HEK293 (cell line): ENCODE data around the gene ARHGAP8.

Experiments
- CTCF ChIA-PET: fragments of 350-600 bp; formaldehyde crosslinking; extraction: SDS; loops from one replicate; lab custom pipeline; 2021; ENCODE audit warnings: antibody characterized with exemption; lab: Yijun Ruan, JAX
- POLR2A ChIA-PET: fragments of 300-600 bp; formaldehyde crosslinking; extraction: SDS; loops from one replicate; lab custom pipeline; 2020; ENCODE audit warnings: antibody characterized with exemption, inconsistent platforms; lab: Yijun Ruan, JAX
- H3K27ac ChIP-seq: fragments of 200-500 bp; sonication (Bioruptor generic); 2 replicates; pipeline ENCODE4 v1.5.1; 2014; ENCODE audit warnings: low read depth, low read length, control low read depth, inconsistent platforms; ENCODE audit errors: extremely low read depth
- H3K36me3 ChIP-seq, 2 experiments: fragments of 200-500 bp in 1 of 2; sonication (Bioruptor generic) in 1 of 2; 1 replicate in 1 of 2; 2 replicates in 1 of 2; pipeline ENCODE4 v1.5.1; 2014 to 2017; ENCODE audit warnings: inconsistent platforms in 2 of 2, low read length in 2 of 2; ENCODE audit not compliant: control insufficient read depth in 2 of 2, insufficient read depth in 1 of 2
- H3K4me1 ChIP-seq: fragments of 200-500 bp; sonication (Bioruptor generic); 2 replicates; pipeline ENCODE4 v1.5.1; 2014; ENCODE audit warnings: mild to moderate bottlenecking, low read length, inconsistent platforms; ENCODE audit not compliant: control insufficient read depth, insufficient read depth
- H3K4me3 ChIP-seq: 2 replicates; pipeline ENCODE4 v1.5.1; 2011; ENCODE audit warnings: low read depth, mild to moderate bottlenecking, control low read depth, low read length, moderate library complexity
- H3K9me3 ChIP-seq: fragments of 200-500 bp; sonication (Bioruptor generic); 2 replicates; pipeline ENCODE4 v1.5.1; 2014; ENCODE audit warnings: low read depth, low read length, inconsistent platforms; ENCODE audit not compliant: control insufficient read depth, insufficient read depth
- EGR2 ChIP-seq: fragments of 450-650 bp; formaldehyde crosslinking; IDR thresholded peaks from 2 replicates; pipeline ENCODE4 v1.5.1; 2016; ENCODE audit warnings: low read depth, missing biosample characterization, missing genetic modification characterization
- KLF1 ChIP-seq: fragments of 450-650 bp; formaldehyde crosslinking; IDR thresholded peaks from 2 replicates; pipeline ENCODE4 v1.5.1; 2016; ENCODE audit warnings: missing biosample characterization, missing genetic modification characterization
- OVOL3 ChIP-seq: fragments of 450-650 bp; formaldehyde crosslinking; IDR thresholded peaks from 2 replicates; pipeline ENCODE4 v1.5.1; 2016; ENCODE audit warnings: missing biosample characterization, missing genetic modification characterization
- PRDM1 ChIP-seq: fragments of 450-650 bp; formaldehyde crosslinking; IDR thresholded peaks from 2 replicates; pipeline ENCODE4; 2016; ENCODE audit warnings: missing biosample characterization, missing genetic modification characterization
- SCRT2 ChIP-seq: fragments of 450-650 bp; formaldehyde crosslinking; IDR thresholded peaks from 2 replicates; pipeline ENCODE4 v1.5.1; 2016; ENCODE audit warnings: missing biosample characterization, missing genetic modification characterization
- SP7 ChIP-seq: fragments of 450-650 bp; formaldehyde crosslinking; IDR thresholded peaks from 2 replicates; pipeline ENCODE4 v1.5.1; 2016; ENCODE audit warnings: missing biosample characterization, missing genetic modification characterization
- ZFP3 ChIP-seq: fragments of 450-650 bp; formaldehyde crosslinking; IDR thresholded peaks from 2 replicates; pipeline ENCODE4 v1.5.1; 2016; ENCODE audit warnings: low read depth, missing biosample characterization, missing genetic modification characterization
- ZFP41 ChIP-seq: fragments of 450-650 bp; formaldehyde crosslinking; IDR thresholded peaks from 2 replicates; pipeline ENCODE4 v1.5.1; 2016; ENCODE audit warnings: missing biosample characterization, missing genetic modification characterization, borderline replicate concordance
- ZIC2 ChIP-seq: fragments of 450-650 bp; formaldehyde crosslinking; IDR thresholded peaks from 2 replicates; pipeline ENCODE4 v1.5.1; 2016; ENCODE audit warnings: missing biosample characterization, missing genetic modification characterization
- ZNF174 ChIP-seq: fragments of 450-650 bp; formaldehyde crosslinking; IDR thresholded peaks from 2 replicates; pipeline ENCODE4 v1.5.0; 2017; ENCODE audit warnings: missing biosample characterization, mild to moderate bottlenecking, missing genetic modification characterization
- ZNF19 ChIP-seq: fragments of 450-650 bp; formaldehyde crosslinking; IDR thresholded peaks from 2 replicates; pipeline ENCODE4; 2016; ENCODE audit warnings: missing biosample characterization, missing genetic modification characterization, low read depth
- ZNF324 ChIP-seq: fragments of 450-650 bp; formaldehyde crosslinking; IDR thresholded peaks from 2 replicates; pipeline ENCODE4 v1.5.1; 2016; ENCODE audit warnings: missing biosample characterization, missing genetic modification characterization
- ZNF335 ChIP-seq: fragments of 450-650 bp; formaldehyde crosslinking; conservative IDR thresholded peaks from 2 replicates; pipeline ENCODE4 v1.5.1; 2016; ENCODE audit warnings: missing biosample characterization, missing genetic modification characterization
- ZNF341 ChIP-seq: fragments of 450-650 bp; formaldehyde crosslinking; IDR thresholded peaks from 2 replicates; pipeline ENCODE4; 2016; ENCODE audit warnings: low read depth, missing biosample characterization, missing genetic modification characterization
- ZNF585B ChIP-seq: fragments of 450-650 bp; formaldehyde crosslinking; IDR thresholded peaks from 2 replicates; pipeline ENCODE4 v1.5.1; 2016; ENCODE audit warnings: missing biosample characterization, missing genetic modification characterization
- ZNF654 ChIP-seq: fragments of 450-650 bp; formaldehyde crosslinking; IDR thresholded peaks from 2 replicates; pipeline ENCODE4 v1.5.1; 2016; ENCODE audit warnings: low read depth, missing biosample characterization, missing genetic modification characterization
- ZNF768 ChIP-seq: fragments of 450-650 bp; formaldehyde crosslinking; IDR thresholded peaks from 2 replicates; pipeline ENCODE4 v1.5.1; 2018; ENCODE audit warnings: missing biosample characterization, mild to moderate bottlenecking, missing genetic modification characterization
- ZNF785 ChIP-seq: fragments of 450-650 bp; formaldehyde crosslinking; IDR thresholded peaks from 2 replicates; pipeline ENCODE4 v1.5.1; 2016; ENCODE audit warnings: missing biosample characterization, missing genetic modification characterization
- ZSCAN16 ChIP-seq: fragments of 450-650 bp; formaldehyde crosslinking; IDR thresholded peaks from 2 replicates; pipeline ENCODE4 v1.5.1; 2016; ENCODE audit warnings: missing biosample characterization, missing genetic modification characterization
- ZSCAN23 ChIP-seq: fragments of 450-650 bp; formaldehyde crosslinking; IDR thresholded peaks from 2 replicates; pipeline ENCODE4 v1.5.1; 2016; ENCODE audit warnings: missing biosample characterization, missing genetic modification characterization
- TF ChIP-seq, protein P1 (sequence below): IDR thresholded peaks from 2 replicates; pipeline ENCODE4 v1.6.1; 2011; ENCODE audit warnings: mild to moderate bottlenecking, low read depth, low read length, borderline replicate concordance
- TF ChIP-seq, protein P2 (sequence below): fragments of 450-650 bp; formaldehyde crosslinking; conservative IDR thresholded peaks from 2 replicates; pipeline ENCODE4 v1.5.1; 2016; ENCODE audit warnings: low read depth, missing biosample characterization, missing genetic modification characterization
- TF ChIP-seq, protein P3 (sequence below): fragments of 450-650 bp; formaldehyde crosslinking; optimal IDR thresholded peaks from 2 replicates; pipeline ENCODE3; 2016; ENCODE audit warnings: missing biosample characterization, mild to moderate bottlenecking, missing genetic modification characterization
- TF ChIP-seq, protein P4 (sequence below): fragments of 450-650 bp; formaldehyde crosslinking; IDR thresholded peaks from 2 replicates; pipeline ENCODE4 v1.5.1; 2016; ENCODE audit warnings: missing biosample characterization, missing genetic modification characterization
- TF ChIP-seq, protein P5 (sequence below): fragments of 450-650 bp; formaldehyde crosslinking; IDR thresholded peaks from 2 replicates; pipeline ENCODE4 v1.5.1; 2016; ENCODE audit warnings: missing biosample characterization, missing genetic modification characterization, borderline replicate concordance
- TF ChIP-seq, protein P6 (sequence below): fragments of 450-650 bp; formaldehyde crosslinking; IDR thresholded peaks from 2 replicates; pipeline ENCODE4 v1.5.1; 2016; ENCODE audit warnings: missing biosample characterization, missing genetic modification characterization

The ARHGAP8 gene

DNA sequence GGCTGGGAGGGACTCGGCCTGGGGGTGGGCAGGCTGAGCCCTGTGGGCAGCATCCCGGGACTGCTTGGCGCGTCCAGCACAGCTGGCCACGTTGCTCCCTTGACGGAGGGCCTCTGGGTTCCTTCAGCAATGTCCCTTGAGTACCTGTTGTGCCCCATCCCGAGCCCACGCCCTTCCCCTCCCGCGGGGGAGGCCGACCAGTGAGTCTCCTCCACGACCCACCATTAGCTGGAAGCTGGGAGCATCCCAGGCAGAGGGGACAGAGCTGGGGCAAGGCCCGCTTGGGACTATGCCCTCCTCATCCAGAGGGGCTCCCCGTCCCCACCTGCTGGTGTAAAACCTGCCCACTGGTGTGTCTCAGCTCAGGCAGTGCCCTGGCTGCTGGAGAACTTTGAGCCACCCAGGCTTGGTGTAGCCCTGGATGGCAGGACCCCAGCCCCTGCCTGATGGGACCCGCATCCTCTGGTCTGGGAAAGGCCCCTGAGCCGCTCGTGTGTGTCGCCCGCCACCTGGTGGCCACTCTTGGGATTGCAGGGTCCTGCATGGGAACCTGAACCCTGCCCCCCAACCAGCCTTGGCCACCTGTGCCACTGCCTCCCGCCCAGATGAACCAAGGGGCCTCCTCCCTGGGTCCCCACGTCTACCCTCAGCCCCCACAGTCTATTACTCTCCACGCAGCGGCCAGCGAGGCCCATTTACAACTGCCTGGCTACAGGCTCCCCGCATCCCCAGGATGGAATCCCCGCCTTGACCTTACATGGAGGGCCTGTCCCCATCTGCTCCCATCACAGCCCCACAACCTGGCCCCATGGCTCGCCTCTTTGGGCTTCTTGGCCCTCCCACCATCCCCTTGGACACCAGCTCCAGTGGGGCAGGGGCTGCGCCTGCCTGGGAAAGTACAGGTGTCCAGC is 16.6 kb upstream of the ARHGAP8 start:
- ChIA-PET CTCF (interaction anchor here (0.6 to 5.1 kb wide), 24 partner anchors 8 to 833 kb away, joined by 3 to 70 read pairs (median 5); no protein-coding TSS in a partner anchor), POLR2A (interaction anchor here (0.6 to 1.6 kb wide), 2 partner anchors 43 to 47 kb away, joined by 3 read pairs; no protein-coding TSS in a partner anchor)
- Histone ChIP-seq H3K27ac (no peak overlapping the region), H3K4me3 (no peak overlapping the region), H3K36me3 (peaks cover 0 to 9% of the 10 kb centered on the region in 2 experiments; a peak in 1 of 3 replicates), H3K9me3 (no peaks in the 10 kb centered on the region), H3K4me1 (no peaks in the 10 kb centered on the region)
- TF ChIP-seq, protein P1, sequence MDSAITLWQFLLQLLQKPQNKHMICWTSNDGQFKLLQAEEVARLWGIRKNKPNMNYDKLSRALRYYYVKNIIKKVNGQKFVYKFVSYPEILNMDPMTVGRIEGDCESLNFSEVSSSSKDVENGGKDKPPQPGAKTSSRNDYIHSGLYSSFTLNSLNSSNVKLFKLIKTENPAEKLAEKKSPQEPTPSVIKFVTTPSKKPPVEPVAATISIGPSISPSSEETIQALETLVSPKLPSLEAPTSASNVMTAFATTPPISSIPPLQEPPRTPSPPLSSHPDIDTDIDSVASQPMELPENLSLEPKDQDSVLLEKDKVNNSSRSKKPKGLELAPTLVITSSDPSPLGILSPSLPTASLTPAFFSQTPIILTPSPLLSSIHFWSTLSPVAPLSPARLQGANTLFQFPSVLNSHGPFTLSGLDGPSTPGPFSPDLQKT: no peak
- TF ChIP-seq ZNF19 (tag by site-specific recombination) (no peak), PRDM1 (tag by site-specific recombination) (no peak), ZNF174 (tag by site-specific recombination) (no peak), ZNF585B (tag by site-specific recombination) (no peak), ZNF341 (tag by site-specific recombination) (no peak), SP7 (tag by site-specific recombination) (no peak), ZNF785 (no peak), ZFP3 (no peak), ZNF335 (no peak; the same call in 1 of the 2 replicates), ZSCAN23 (tag by site-specific recombination) (no peak), ZNF768 (tag by site-specific recombination) (no peak), KLF1 (tag by site-specific recombination) (no peak), OVOL3 (tag by site-specific recombination) (no peak), ZNF324 (tag by site-specific recombination) (no peak), ZIC2 (tag by site-specific recombination) (no peak), ZNF654 (tag by site-specific recombination) (peak; percentile 76), SCRT2 (peak; percentile 86), EGR2 (tag by site-specific recombination) (0 out of 2 replicates have a peak, but pooled peaks have one; percentile 3), ZSCAN16 (tag by site-specific recombination) (no peak), ZFP41 (tag by site-specific recombination) (no peak)
- TF ChIP-seq, protein P2, sequence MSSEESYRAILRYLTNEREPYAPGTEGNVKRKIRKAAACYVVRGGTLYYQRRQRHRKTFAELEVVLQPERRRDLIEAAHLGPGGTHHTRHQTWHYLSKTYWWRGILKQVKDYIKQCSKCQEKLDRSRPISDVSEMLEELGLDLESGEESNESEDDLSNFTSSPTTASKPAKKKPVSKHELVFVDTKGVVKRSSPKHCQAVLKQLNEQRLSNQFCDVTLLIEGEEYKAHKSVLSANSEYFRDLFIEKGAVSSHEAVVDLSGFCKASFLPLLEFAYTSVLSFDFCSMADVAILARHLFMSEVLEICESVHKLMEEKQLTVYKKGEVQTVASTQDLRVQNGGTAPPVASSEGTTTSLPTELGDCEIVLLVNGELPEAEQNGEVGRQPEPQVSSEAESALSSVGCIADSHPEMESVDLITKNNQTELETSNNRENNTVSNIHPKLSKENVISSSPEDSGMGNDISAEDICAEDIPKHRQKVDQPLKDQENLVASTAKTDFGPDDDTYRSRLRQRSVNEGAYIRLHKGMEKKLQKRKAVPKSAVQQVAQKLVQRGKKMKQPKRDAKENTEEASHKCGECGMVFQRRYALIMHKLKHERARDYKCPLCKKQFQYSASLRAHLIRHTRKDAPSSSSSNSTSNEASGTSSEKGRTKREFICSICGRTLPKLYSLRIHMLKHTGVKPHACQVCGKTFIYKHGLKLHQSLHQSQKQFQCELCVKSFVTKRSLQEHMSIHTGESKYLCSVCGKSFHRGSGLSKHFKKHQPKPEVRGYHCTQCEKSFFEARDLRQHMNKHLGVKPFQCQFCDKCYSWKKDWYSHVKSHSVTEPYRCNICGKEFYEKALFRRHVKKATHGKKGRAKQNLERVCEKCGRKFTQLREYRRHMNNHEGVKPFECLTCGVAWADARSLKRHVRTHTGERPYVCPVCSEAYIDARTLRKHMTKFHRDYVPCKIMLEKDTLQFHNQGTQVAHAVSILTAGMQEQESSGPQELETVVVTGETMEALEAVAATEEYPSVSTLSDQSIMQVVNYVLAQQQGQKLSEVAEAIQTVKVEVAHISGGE (tag by site-specific recombination): no peak
- TF ChIP-seq, protein P3, sequence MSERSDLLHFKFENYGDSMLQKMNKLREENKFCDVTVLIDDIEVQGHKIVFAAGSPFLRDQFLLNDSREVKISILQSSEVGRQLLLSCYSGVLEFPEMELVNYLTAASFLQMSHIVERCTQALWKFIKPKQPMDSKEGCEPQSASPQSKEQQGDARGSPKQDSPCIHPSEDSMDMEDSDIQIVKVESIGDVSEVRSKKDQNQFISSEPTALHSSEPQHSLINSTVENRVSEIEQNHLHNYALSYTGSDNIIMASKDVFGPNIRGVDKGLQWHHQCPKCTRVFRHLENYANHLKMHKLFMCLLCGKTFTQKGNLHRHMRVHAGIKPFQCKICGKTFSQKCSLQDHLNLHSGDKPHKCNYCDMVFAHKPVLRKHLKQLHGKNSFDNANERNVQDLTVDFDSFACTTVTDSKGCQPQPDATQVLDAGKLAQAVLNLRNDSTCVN: no peak
- TF ChIP-seq, protein P4, sequence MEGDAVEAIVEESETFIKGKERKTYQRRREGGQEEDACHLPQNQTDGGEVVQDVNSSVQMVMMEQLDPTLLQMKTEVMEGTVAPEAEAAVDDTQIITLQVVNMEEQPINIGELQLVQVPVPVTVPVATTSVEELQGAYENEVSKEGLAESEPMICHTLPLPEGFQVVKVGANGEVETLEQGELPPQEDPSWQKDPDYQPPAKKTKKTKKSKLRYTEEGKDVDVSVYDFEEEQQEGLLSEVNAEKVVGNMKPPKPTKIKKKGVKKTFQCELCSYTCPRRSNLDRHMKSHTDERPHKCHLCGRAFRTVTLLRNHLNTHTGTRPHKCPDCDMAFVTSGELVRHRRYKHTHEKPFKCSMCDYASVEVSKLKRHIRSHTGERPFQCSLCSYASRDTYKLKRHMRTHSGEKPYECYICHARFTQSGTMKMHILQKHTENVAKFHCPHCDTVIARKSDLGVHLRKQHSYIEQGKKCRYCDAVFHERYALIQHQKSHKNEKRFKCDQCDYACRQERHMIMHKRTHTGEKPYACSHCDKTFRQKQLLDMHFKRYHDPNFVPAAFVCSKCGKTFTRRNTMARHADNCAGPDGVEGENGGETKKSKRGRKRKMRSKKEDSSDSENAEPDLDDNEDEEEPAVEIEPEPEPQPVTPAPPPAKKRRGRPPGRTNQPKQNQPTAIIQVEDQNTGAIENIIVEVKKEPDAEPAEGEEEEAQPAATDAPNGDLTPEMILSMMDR: peak; percentile 97
- TF ChIP-seq, protein P5, sequence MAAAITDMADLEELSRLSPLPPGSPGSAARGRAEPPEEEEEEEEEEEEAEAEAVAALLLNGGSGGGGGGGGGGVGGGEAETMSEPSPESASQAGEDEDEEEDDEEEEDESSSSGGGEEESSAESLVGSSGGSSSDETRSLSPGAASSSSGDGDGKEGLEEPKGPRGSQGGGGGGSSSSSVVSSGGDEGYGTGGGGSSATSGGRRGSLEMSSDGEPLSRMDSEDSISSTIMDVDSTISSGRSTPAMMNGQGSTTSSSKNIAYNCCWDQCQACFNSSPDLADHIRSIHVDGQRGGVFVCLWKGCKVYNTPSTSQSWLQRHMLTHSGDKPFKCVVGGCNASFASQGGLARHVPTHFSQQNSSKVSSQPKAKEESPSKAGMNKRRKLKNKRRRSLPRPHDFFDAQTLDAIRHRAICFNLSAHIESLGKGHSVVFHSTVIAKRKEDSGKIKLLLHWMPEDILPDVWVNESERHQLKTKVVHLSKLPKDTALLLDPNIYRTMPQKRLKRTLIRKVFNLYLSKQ (tag by site-specific recombination): no peak
- TF ChIP-seq, protein P6, sequence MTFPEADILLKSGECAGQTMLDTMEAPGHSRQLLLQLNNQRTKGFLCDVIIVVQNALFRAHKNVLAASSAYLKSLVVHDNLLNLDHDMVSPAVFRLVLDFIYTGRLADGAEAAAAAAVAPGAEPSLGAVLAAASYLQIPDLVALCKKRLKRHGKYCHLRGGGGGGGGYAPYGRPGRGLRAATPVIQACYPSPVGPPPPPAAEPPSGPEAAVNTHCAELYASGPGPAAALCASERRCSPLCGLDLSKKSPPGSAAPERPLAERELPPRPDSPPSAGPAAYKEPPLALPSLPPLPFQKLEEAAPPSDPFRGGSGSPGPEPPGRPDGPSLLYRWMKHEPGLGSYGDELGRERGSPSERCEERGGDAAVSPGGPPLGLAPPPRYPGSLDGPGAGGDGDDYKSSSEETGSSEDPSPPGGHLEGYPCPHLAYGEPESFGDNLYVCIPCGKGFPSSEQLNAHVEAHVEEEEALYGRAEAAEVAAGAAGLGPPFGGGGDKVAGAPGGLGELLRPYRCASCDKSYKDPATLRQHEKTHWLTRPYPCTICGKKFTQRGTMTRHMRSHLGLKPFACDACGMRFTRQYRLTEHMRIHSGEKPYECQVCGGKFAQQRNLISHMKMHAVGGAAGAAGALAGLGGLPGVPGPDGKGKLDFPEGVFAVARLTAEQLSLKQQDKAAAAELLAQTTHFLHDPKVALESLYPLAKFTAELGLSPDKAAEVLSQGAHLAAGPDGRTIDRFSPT: peak; percentile 53; the same call in 1 of the 2 replicates
